Peyer's patch (tissue), 4 donors: ENCODE data around the gene GNAI3.

Source experiments
- CTCF ChIP-seq, 6 experiments: fragments of 450-650 bp in 4 of 6; fragments of 200-600 bp in 2 of 6; sonication (generic) in 1 of 6; IDR thresholded peaks; one replicate each; pipeline ENCODE4 v1.5.1; 2017 to 2019; ENCODE audit warnings: antibody characterized with exemption in 6 of 6, mild to moderate bottlenecking in 3 of 6, moderate library complexity in 1 of 6
- POLR2A ChIP-seq, 2 donors: fragments of 450-650 bp; IDR thresholded peaks; one replicate each; pipeline ENCODE4 v1.5.1; 2017; ENCODE audit warnings: antibody characterized with exemption in 2 of 2, mild to moderate bottlenecking in 2 of 2, moderate library complexity in 2 of 2

- TF ChIP-seq CTCF (IDR thresholded peaks at IDR 0.05), result no peak
- TF ChIP-seq POLR2A (IDR thresholded peaks at IDR 0.05), result no peak
Measured at GRCh38 chr1:109589679-109590078, 41.3 kb downstream of the GNAI3 start.
